Kidney glomerular epithelial cell (primary cell): ENCODE data around the gene HGS.

ENCODE experiments used
- DNase-seq: peaks from one replicate; lab custom pipeline; 2025; lab: John Stamatoyannopoulos, UW

Gene HGS

GRCh38 chr17:81706232-81706611 lies 22.4 kb downstream of the HGS start:
- no peak for DNase-seq

- DNase-seq: no peak
Observed at GRCh38 chr17:81706757-81707624, 23.2 kb downstream of the HGS start.

- no peak for DNase-seq
Observed at GRCh38 chr17:81707725-81708646, 24.2 kb downstream of the HGS start.

- DNase-seq: no peak
Observed at GRCh38 chr17:81708739-81709185, 25.0 kb downstream of the HGS start.

- no peak for DNase-seq
Observed at GRCh38 chr17:81710514-81711308, 26.9 kb downstream of the HGS start.

- peak; percentile 57 for DNase-seq
Observed at GRCh38 chr17:81711814-81712467, 28.1 kb downstream of the HGS start, which contains the start of gene SLC25A10. Gene SLC25A10 (plus strand): TSS chr17:81712284. CDS start chr17:81712427, 143 bp downstream.

- DNase-seq: peak; percentile 11
Observed at GRCh38 chr17:81712468-81713003, 28.7 kb downstream of the HGS start.

GRCh38 chr17:81713004-81713555 lies 29.3 kb downstream of the HGS start:
- DNase-seq: no peak

- no peak for DNase-seq
Observed at GRCh38 chr17:81713556-81714411, 30.0 kb downstream of the HGS start.

GRCh38 chr17:81714412-81715106 lies 30.7 kb downstream of the HGS start:
- no peak for DNase-seq

GRCh38 chr17:81715107-81715871 lies 31.5 kb downstream of the HGS start:
- no peak for DNase-seq

- DNase-seq: no peak
Observed at GRCh38 chr17:81715872-81716673, 32.3 kb downstream of the HGS start.

GRCh38 chr17:81716674-81716996 lies 32.8 kb downstream of the HGS start:
- no peak for DNase-seq

GRCh38 chr17:81717049-81717765 lies 33.4 kb downstream of the HGS start:
- DNase-seq: no peak

GRCh38 chr17:81717766-81718089 lies 33.9 kb downstream of the HGS start:
- DNase-seq: no peak

GRCh38 chr17:81719410-81720266 lies 35.8 kb downstream of the HGS start:
- DNase-seq: no peak
